BE2C (cell line): ENCODE data around the gene UBQLN3.

Source experiments
- DNase-seq: peaks from one replicate; pipeline ENCODE4 v3.0.0-alpha.2; 2020
- H3K27me3 ChIP-seq: fragments of 250-450 bp; sonication (Bioruptor Pico); 2 replicates; pipeline ENCODE4 v1.5.1; 2020; ENCODE audit warnings: mild to moderate bottlenecking
- H3K36me3 ChIP-seq: fragments of 250-450 bp; sonication (Bioruptor Pico); 2 replicates; pipeline ENCODE4 v1.5.1; 2020; ENCODE audit warnings: mild to moderate bottlenecking
- H3K4me1 ChIP-seq: fragments of 250-450 bp; sonication (Bioruptor Pico); 2 replicates; pipeline ENCODE4 v1.5.1; 2020
- H3K4me3 ChIP-seq: 2 replicates; pipeline ENCODE4 v1.5.1; 2011; ENCODE audit warnings: low read depth, low read length
- H3K9me3 ChIP-seq: fragments of 250-450 bp; sonication (Bioruptor Pico); 2 replicates; pipeline ENCODE4 v1.5.1; 2020
- TF ChIP-seq, protein P1 (sequence below): IDR thresholded peaks from 2 replicates; pipeline ENCODE4 v1.5.1; 2012; ENCODE audit warnings: mild to moderate bottlenecking, low read depth, low read length

UBQLN3 gene

DNA sequence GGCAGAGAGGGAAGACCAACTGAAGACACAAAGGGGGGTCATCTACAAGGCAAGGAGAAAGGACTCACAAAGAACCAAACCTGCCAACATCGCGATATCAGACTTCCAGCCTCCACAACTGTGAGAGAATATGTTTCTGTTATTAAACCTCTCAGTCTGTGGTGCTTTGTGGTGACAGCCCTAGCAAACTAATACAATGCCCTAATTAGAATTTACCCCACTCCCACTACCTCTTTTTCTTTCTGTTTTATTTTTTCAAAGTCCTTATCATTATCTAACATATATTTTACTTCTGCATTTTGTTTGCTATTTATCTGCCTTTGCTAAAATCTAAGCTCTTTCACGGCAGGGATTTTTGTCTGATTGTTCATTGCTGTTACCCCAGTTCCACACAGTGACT is 23.8 kb downstream of the UBQLN3 start:
- H3K4me1 ChIP-seq: no peaks in the 10 kb centered on the region
- H3K27me3 ChIP-seq: no peaks in the 10 kb centered on the region
- H3K9me3 ChIP-seq: no peaks in the 10 kb centered on the region
- DNase-seq: no peak
- H3K36me3 ChIP-seq: no peaks in the 10 kb centered on the region
- H3K4me3 ChIP-seq: no peak overlapping the region
- TF ChIP-seq, protein P1, sequence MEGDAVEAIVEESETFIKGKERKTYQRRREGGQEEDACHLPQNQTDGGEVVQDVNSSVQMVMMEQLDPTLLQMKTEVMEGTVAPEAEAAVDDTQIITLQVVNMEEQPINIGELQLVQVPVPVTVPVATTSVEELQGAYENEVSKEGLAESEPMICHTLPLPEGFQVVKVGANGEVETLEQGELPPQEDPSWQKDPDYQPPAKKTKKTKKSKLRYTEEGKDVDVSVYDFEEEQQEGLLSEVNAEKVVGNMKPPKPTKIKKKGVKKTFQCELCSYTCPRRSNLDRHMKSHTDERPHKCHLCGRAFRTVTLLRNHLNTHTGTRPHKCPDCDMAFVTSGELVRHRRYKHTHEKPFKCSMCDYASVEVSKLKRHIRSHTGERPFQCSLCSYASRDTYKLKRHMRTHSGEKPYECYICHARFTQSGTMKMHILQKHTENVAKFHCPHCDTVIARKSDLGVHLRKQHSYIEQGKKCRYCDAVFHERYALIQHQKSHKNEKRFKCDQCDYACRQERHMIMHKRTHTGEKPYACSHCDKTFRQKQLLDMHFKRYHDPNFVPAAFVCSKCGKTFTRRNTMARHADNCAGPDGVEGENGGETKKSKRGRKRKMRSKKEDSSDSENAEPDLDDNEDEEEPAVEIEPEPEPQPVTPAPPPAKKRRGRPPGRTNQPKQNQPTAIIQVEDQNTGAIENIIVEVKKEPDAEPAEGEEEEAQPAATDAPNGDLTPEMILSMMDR: no peak

- TF ChIP-seq, protein P1: peak; percentile 65
- H3K4me3 ChIP-seq: no peak overlapping the region
- no peaks in the 10 kb centered on the region for H3K27me3 ChIP-seq
- H3K4me1 ChIP-seq: no peaks in the 10 kb centered on the region
- no peaks in the 10 kb centered on the region for H3K9me3 ChIP-seq
- peak; percentile 15 for DNase-seq
- H3K36me3 ChIP-seq: no peaks in the 10 kb centered on the region
These were observed 33.5 kb downstream of the UBQLN3 start for GRCh38 chr11:5476186-5476819.

- Histone ChIP-seq H3K4me1 (no peaks in the 10 kb centered on the region), H3K36me3 (no peaks in the 10 kb centered on the region), H3K27me3 (no peaks in the 10 kb centered on the region), H3K9me3 (no peaks in the 10 kb centered on the region), H3K4me3 (no peak overlapping the region)
- DNase-seq: no peak
- TF ChIP-seq, protein P1: no peak
These were observed 35.8 kb downstream of the UBQLN3 start for GRCh38 chr11:5473921-5474320.

- Histone ChIP-seq H3K27me3 (no peaks in the 10 kb centered on the region), H3K4me3 (no peak overlapping the region), H3K36me3 (no peaks in the 10 kb centered on the region), H3K4me1 (no peaks in the 10 kb centered on the region), H3K9me3 (no peaks in the 10 kb centered on the region)
- DNase-seq: no peak
- TF ChIP-seq, protein P1: no peak
These were observed 42.2 kb downstream of the UBQLN3 start for GRCh38 chr11:5467527-5467926.

DNA sequence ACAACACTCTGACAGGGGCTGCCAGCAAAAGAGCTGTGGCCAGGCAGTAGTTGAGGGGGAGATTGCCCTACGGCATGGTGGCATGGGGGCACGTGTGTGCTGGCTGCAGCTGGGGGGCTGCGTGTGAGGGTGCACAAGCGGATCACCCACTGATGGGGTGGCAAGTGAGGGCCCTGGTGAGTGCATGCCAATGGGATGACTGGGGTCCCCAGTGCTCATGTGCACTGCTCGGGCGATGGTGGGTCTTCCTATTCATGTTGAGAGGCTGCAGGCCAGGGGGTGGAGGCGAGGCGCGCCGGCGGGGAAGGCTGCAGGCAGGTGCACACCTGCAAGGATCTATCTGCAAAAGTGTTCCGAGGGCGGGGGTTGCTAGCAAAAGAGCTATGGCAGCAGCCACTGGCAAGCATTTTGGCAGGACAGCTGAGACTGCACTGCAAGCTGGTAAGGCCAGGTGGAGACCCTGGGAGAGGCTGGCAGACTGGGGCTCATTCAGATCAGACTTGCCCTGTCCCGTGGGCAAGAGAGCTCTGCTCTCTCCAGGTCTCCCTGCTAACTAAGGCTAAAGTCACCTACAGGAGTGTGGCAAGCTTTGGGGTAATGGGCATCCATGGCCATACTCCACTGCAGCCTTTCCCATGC is 48.7 kb downstream of the UBQLN3 start:
- TF ChIP-seq, protein P1: no peak
- Histone ChIP-seq H3K9me3 (no peaks in the 10 kb centered on the region), H3K4me3 (no peak overlapping the region), H3K4me1 (no peaks in the 10 kb centered on the region), H3K27me3 (no peaks in the 10 kb centered on the region), H3K36me3 (no peaks in the 10 kb centered on the region)
- DNase-seq: no peak
